A673 (cell line): ENCODE data around the gene EWSR1.

Experiments used
- CTCF ChIP-seq: fragments of 300-800, 200-600 bp; sonication (generic); conservative IDR thresholded peaks from 2 replicates; pipeline ENCODE4 v1.5.1; 2017; ENCODE audit warnings: low read depth, mild to moderate bottlenecking, antibody characterized with exemption, low read length, moderate library complexity, mixed read lengths
- EZH2 ChIP-seq: fragments of 200-600 bp; sonication (generic); IDR thresholded peaks from 2 replicates; pipeline ENCODE4 v1.6.1; 2017; ENCODE audit warnings: borderline replicate concordance, low read depth, mild to moderate bottlenecking, mixed read lengths, antibody characterized with exemption, low read length; ENCODE audit not compliant: poor library complexity, severe bottlenecking

GRCh38 chr22:29345932-29346331 lies 77.9 kb downstream of the EWSR1 start:
- TF ChIP-seq CTCF (no peak), EZH2 (no peak)
